AG09319 (cell line): ENCODE measurements around the gene MRPL21.

Experiments used
- DNase-seq: peaks from one replicate; pipeline ENCODE4 v3.0.0-alpha.2; 2010; ENCODE audit warnings: low read depth; ENCODE audit errors: extremely low read depth
- TF ChIP-seq, protein P1 (sequence below): IDR thresholded peaks from 2 replicates; pipeline ENCODE4 v1.5.1; 2011; ENCODE audit warnings: low read depth, mild to moderate bottlenecking, inconsistent platforms, low read length, moderate library complexity

Gene MRPL21

DNA sequence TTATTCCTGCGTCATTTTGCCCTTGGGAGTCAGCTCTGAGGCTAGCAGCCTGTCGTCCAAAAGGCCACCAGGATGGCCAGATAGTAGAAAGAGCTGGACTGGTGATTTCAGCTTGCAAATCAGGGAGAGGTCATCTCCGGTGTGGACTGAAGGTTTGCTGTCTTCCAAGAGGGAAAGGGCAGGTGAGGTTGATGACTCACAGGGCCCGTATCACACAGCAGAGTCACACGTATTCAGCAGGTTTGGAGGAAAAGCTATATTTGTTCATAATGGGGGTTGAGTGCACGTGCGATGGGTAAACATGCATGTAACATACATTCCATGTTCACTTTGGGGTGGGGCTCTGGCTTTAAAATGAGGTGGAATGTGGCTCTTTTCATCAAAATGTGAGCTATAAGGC is 25.6 kb downstream of the MRPL21 start:
- TF ChIP-seq, protein P1, sequence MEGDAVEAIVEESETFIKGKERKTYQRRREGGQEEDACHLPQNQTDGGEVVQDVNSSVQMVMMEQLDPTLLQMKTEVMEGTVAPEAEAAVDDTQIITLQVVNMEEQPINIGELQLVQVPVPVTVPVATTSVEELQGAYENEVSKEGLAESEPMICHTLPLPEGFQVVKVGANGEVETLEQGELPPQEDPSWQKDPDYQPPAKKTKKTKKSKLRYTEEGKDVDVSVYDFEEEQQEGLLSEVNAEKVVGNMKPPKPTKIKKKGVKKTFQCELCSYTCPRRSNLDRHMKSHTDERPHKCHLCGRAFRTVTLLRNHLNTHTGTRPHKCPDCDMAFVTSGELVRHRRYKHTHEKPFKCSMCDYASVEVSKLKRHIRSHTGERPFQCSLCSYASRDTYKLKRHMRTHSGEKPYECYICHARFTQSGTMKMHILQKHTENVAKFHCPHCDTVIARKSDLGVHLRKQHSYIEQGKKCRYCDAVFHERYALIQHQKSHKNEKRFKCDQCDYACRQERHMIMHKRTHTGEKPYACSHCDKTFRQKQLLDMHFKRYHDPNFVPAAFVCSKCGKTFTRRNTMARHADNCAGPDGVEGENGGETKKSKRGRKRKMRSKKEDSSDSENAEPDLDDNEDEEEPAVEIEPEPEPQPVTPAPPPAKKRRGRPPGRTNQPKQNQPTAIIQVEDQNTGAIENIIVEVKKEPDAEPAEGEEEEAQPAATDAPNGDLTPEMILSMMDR: no peak
- DNase-seq: no peak

DNA sequence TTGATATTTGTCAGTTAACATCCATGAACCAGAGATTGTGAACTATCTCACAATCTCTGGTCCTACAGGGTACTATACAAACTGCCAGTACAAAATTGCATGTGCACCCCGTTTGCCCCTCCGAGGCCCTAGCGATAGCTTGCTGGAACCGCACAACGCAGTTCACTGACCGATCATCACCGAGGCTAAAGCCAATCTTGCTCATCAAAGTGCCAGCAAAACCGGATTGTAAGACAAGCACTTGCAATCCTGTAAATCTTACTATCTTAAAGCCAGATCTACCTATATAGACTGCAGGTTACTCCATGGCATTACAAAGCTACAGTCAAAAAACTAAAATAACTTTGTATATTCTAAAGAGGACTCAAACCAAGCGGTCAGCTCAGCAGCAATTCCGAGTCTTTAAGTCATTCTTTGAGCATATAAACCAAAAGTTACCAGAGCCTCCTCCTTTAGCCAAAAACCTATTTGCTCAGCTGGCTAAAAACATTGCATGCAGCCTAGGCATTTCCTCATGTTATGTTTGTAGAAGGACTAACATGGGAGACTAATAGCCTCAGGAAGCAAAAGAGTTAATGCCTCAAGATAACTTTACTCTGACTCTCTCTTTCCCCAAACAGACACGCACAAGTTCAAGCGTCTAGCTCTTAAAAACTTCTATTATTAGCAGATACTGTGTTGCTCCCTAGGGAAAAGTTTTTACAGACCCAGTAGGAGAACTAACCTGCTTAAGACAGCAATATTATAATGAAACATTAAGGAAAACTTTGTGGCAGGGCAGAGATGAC is 31.2 kb downstream of the MRPL21 start:
- DNase-seq: no peak
- TF ChIP-seq, protein P1: no peak

DNA sequence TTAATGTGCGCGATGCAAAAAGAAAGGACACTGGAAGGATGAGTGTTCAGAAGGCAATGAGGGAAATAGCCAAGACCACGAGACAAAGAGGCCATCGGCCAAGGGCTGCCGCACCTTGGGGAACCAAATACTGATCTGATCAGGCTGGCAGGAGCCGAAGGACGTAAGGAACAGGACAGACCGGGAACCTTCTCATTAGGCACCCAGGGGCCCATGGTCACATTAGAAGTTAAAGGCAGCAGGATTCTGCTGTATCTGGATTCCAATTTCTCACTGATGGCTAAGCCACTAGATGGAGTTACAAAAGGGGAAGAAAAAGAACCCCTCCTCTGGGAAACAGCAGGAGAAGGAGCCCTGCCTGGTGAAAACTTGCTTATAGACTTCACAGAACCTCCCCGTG is 33.2 kb downstream of the MRPL21 start:
- DNase-seq: no peak
- TF ChIP-seq, protein P1: peak; percentile 28

DNA sequence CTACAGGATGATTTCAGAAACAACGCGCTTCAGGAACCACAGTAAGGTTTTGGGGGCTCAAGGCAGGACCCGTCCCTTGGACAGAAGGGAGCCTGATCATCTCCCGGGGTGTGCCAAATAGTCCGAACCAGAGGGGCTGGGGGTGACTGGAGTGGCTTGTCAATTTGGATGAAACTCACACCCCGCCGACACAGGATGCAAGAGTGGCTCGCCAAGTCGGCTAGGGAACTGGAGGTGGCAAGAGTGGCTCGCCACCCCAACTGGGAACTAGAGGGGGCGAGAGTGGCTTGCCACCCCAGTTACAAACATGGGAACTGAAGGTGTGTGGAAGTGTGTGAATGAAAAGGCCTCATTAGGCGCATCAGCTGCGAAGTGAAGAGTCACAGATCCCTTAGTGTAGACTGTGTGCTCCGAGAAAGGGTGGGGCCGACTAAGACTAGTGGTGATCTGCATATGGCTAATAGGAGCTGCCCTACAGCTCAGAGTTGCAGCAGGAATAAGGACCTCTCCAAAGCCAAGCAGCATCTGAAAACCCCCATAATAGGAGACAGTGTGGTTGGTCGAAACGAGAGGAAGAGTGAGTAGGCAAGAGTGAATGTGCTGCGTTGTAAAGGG is 35.3 kb downstream of the MRPL21 start:
- no peak for DNase-seq
- TF ChIP-seq, protein P1: no peak

DNA sequence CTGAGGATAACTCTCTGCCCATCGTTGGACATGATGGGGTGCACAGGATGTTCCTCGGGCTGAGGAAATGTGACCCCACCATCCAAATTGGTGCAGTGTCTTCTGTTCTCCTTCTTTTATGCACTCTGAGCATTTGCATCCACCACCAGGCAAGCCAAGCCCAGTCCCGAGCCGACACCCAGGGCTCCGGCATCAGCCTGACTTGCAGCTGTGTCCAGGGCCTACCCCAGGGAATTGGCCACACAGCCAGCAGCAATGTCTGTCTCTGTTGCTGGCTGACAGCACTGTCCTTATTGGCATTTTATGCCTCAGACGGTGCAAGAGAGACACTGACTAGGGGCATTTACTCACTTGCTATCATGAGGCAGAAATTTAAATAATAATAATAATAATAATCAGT is 36.6 kb downstream of the MRPL21 start:
- DNase-seq: no peak
- TF ChIP-seq, protein P1: no peak

DNA sequence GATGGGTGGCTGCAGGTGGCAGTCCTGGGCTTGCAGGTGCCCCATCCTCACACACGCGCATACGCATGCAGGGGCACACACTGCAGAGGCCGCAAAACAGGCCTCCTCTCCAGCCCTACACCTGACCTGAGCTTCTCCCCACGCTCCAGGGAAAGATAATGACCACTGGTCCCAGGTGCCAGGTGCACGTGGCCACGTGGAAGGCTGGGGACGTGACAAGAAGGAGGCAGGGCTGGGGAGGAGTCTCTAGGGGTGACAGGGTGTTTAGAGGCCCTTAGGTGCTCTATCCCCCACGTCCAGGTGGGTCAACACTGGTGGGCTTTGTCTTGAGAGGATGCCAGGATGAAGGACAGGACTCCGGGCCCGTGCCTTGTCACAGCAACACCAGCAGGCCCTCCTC is 38.4 kb downstream of the MRPL21 start:
- no peak for DNase-seq
- TF ChIP-seq, protein P1: no peak

DNA sequence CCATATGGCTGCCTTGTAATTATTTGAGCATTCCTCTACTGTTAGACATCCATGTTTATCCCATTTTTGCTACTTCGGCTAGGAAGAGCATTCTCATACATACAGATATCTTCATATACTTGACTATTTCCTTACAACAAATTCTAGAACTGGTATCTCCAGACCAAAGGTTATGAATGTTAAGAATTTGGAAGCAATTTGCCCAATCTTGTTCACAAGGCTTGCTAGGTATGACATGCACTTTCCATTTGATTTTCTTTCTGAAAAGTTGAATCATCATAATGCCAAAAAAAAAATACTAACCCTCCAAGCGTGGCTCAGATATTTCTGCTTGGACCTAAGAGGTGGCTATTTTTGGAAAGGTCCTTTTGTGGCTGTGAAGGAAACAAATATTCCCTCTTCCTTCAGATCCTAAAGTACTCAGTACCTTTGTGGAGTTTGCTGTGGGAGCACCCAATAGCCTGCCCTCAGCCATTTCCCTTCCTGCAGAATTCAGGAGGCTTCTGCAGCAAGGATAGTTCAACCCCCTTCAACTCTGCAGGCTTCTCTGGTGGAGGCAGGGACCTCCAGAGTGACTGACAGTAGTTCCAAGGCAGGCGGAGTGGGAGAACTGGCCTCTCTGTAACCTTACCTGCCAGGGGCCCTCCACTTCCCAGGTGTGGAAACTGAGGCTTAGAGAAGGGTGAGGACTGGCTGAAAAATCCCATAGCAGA is 39.9 kb downstream of the MRPL21 start:
- no peak for DNase-seq
- TF ChIP-seq, protein P1: no peak
